Activated naive CD8-positive, alpha-beta T cell treated with anti-CD3 and anti-CD28 coated beads, Interleukin-2, amount 50 U/mL, for 24 hours (primary cell): ENCODE measurements around the gene MCTP2.

Source experiments
- ATAC-seq: fragments of 150-1000 bp; cut with Tn5 transposase; one replicate; pipeline ENCODE4 v1.10.0; 2021
- DNase-seq: peaks from one replicate; pipeline ENCODE4 v3.0.0; 2021
- H3K27ac Mint-ChIP-seq: one replicate; pipeline ENCODE4 v1.8.0; 2021; ENCODE audit warnings: mild to moderate bottlenecking, mixed read lengths
- H3K27me3 Mint-ChIP-seq: one replicate; pipeline ENCODE4 v1.8.0; 2021; ENCODE audit warnings: mixed read lengths
- H3K36me3 Mint-ChIP-seq: one replicate; pipeline ENCODE4 v1.8.0; 2021; ENCODE audit warnings: low read depth, mixed read lengths
- H3K4me1 Mint-ChIP-seq: one replicate; pipeline ENCODE4 v1.8.0; 2021; ENCODE audit warnings: mixed read lengths
- H3K4me3 Mint-ChIP-seq: one replicate; pipeline ENCODE4 v1.8.0; 2021; ENCODE audit warnings: mild to moderate bottlenecking, moderate library complexity, mixed read lengths
- H3K9me3 Mint-ChIP-seq: one replicate; pipeline ENCODE4 v1.8.0; 2021; ENCODE audit warnings: mixed read lengths

MCTP2 gene

GRCh38 chr15:94494732-94495131, 263.4 kb downstream of the MCTP2 start:
- no peaks in the 10 kb centered on the region for H3K4me1 Mint-ChIP-seq
- ATAC-seq (no peak), DNase-seq (no peak)
- no peak overlapping the region for H3K4me3 Mint-ChIP-seq
- no peaks in the 10 kb centered on the region for H3K36me3 Mint-ChIP-seq
- H3K9me3 Mint-ChIP-seq, result no peaks in the 10 kb centered on the region
- H3K27ac Mint-ChIP-seq, result no peak overlapping the region
- no peaks in the 10 kb centered on the region for H3K27me3 Mint-ChIP-seq

GRCh38 chr15:94503293-94503692, 271.9 kb downstream of the MCTP2 start:
- ATAC-seq (no peak), DNase-seq (no peak)
- no peaks in the 10 kb centered on the region for H3K4me1 Mint-ChIP-seq
- no peak overlapping the region for H3K27ac Mint-ChIP-seq
- no peaks in the 10 kb centered on the region for H3K36me3 Mint-ChIP-seq
- peaks cover 9% of the 10 kb centered on the region for H3K27me3 Mint-ChIP-seq
- peaks cover 37% of the 10 kb centered on the region for H3K9me3 Mint-ChIP-seq
- no peak overlapping the region for H3K4me3 Mint-ChIP-seq

- DNase-seq (no peak), ATAC-seq (no peak)
- Mint-ChIP-seq H3K27ac (no peak overlapping the region), H3K36me3 (no peaks in the 10 kb centered on the region), H3K27me3 (peaks cover 9% of the 10 kb centered on the region), H3K4me1 (no peaks in the 10 kb centered on the region), H3K4me3 (no peak overlapping the region), H3K9me3 (peaks cover 31% of the 10 kb centered on the region)
These were observed 277.9 kb downstream of the MCTP2 start for GRCh38 chr15:94509259-94509658.

- Mint-ChIP-seq H3K27ac (no peak overlapping the region), H3K27me3 (peaks cover 6% of the 10 kb centered on the region), H3K4me1 (no peaks in the 10 kb centered on the region), H3K4me3 (no peak overlapping the region), H3K36me3 (no peaks in the 10 kb centered on the region), H3K9me3 (no peaks in the 10 kb centered on the region)
- ATAC-seq (no peak), DNase-seq (no peak)
These were observed 290.8 kb downstream of the MCTP2 start for GRCh38 chr15:94522125-94522524.

- no peaks in the 10 kb centered on the region for H3K9me3 Mint-ChIP-seq
- ATAC-seq, result no peak
- H3K4me1 Mint-ChIP-seq, result no peaks in the 10 kb centered on the region
- no peaks in the 10 kb centered on the region for H3K36me3 Mint-ChIP-seq
- H3K27ac Mint-ChIP-seq, result no peak overlapping the region
- peaks cover 6% of the 10 kb centered on the region for H3K27me3 Mint-ChIP-seq
- no peak overlapping the region for H3K4me3 Mint-ChIP-seq
- DNase-seq, result no peak
These were observed 292.5 kb downstream of the MCTP2 start for GRCh38 chr15:94523873-94524272.

GRCh38 chr15:94524565-94524964, 293.2 kb downstream of the MCTP2 start:
- H3K27ac Mint-ChIP-seq, result no peak overlapping the region
- H3K27me3 Mint-ChIP-seq, result peaks cover 6% of the 10 kb centered on the region
- H3K4me1 Mint-ChIP-seq, result no peaks in the 10 kb centered on the region
- DNase-seq (no peak), ATAC-seq (no peak)
- H3K36me3 Mint-ChIP-seq, result no peaks in the 10 kb centered on the region
- H3K4me3 Mint-ChIP-seq, result no peak overlapping the region
- no peaks in the 10 kb centered on the region for H3K9me3 Mint-ChIP-seq

- no peak overlapping the region for H3K27ac Mint-ChIP-seq
- no peak for ATAC-seq
- no peaks in the 10 kb centered on the region for H3K9me3 Mint-ChIP-seq
- no peaks in the 10 kb centered on the region for H3K36me3 Mint-ChIP-seq
- DNase-seq, result no peak
- H3K4me3 Mint-ChIP-seq, result no peak overlapping the region
- H3K4me1 Mint-ChIP-seq, result no peaks in the 10 kb centered on the region
- H3K27me3 Mint-ChIP-seq, result peaks cover 4% of the 10 kb centered on the region
These were observed 294.8 kb downstream of the MCTP2 start for GRCh38 chr15:94526071-94526689.

- Mint-ChIP-seq H3K27ac (no peak overlapping the region), H3K27me3 (peaks cover 8% of the 10 kb centered on the region), H3K9me3 (no peaks in the 10 kb centered on the region), H3K4me1 (no peaks in the 10 kb centered on the region), H3K4me3 (no peak overlapping the region), H3K36me3 (no peaks in the 10 kb centered on the region)
- DNase-seq (no peak), ATAC-seq (no peak)
These were observed 300.9 kb downstream of the MCTP2 start for GRCh38 chr15:94532226-94532625.
